ENCODE measurements around the gene RXFP1.

RXFP1 gene

DNA sequence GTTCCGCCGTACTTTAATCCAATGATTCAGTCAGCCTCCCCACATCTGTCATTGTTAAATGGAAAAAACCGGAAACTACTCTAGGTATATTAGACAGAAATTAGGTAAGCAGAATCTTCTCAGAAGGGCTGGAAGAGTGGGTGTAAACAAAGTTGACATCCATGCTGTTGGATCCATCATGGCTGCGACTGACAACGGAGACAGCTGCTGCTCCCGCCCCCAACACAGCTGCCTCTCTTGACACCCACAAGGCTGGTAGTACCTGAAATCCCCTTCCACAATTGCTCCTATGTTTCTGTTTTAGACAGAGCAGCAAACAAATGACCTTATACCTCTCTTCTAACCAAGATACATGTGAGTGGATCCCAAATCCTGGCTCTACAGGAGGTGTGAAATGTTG lies 66.6 kb downstream of the RXFP1 start:
- H2AK5ac ChIP-seq (ENCODE audit: low read length): no peak overlapping the region

DNA sequence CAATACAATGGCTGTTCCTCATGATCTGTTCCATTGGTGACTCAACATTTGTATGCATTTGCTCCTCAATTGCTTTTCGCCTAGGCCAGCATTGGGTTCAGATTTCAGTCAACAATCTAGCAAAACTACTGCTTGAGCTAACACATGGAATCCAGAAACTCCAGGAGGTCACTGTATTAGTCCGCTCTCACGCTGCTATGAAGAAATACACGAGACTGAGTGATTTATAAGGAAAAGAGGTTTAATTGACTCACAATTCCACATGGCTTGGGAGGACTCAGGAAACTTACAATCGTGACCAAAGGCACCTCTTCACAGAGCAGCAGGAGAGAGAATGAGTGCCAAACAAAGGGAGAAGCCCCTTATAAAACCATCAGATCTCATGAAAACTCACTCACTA lies 67.1 kb downstream of the RXFP1 start:
- Histone ChIP-seq H2AFZ (ENCODE audit: insufficient read depth, low read length, poor library complexity) (no peak overlapping the region), H2AK5ac (ENCODE audit: low read length) (no peak overlapping the region), H3K9me3 (ENCODE audit: insufficient read depth, low read depth, low read length) (no peaks in the 10 kb centered on the region), H3K4me3 (ENCODE audit: low read depth, low read length) (no peak overlapping the region), H3K4ac (ENCODE audit: low read depth, low read length) (no peak overlapping the region), H3K27me3 (ENCODE audit: insufficient read depth, low read length) (no peaks in the 10 kb centered on the region), H3K79me1 (ENCODE audit: low read length) (no peaks in the 10 kb centered on the region), H3K9ac (ENCODE audit: low read length) (no peak overlapping the region), H4K8ac (ENCODE audit: low read depth, low read length) (no peak overlapping the region), H3K14ac (ENCODE audit: low read length) (no peak overlapping the region), H4K91ac (ENCODE audit: low read depth, low read length) (no peak overlapping the region), H2BK120ac (ENCODE audit: insufficient read depth, low read length, poor library complexity) (no peak overlapping the region), H3K18ac (ENCODE audit: low read length) (no peak overlapping the region), H3K36me3 (ENCODE audit: control insufficient read depth in 1 of 2, insufficient read depth in 2 of 2, low read length in 2 of 2) (no peaks in the 10 kb centered on the region), H4K12ac (ENCODE audit: low read depth, low read length) (no peak overlapping the region), H3K4me1 (ENCODE audit: control insufficient read depth in 1 of 2, insufficient read depth in 2 of 2, low read length in 2 of 2) (no peaks in the 10 kb centered on the region), H2BK12ac (ENCODE audit: low read length) (no peak overlapping the region), H3K23ac (ENCODE audit: low read length) (no peak overlapping the region), H3K27ac (ENCODE audit: low read depth, low read length) (no peak overlapping the region), H2BK5ac (ENCODE audit: low read depth, low read length, poor library complexity) (no peak overlapping the region), H3K4me2 (ENCODE audit: low read length) (no peak overlapping the region), H3K79me2 (ENCODE audit: control insufficient read depth, insufficient read depth, low read length, poor library complexity) (no peaks in the 10 kb centered on the region)
- no CpG with 5 or more reads among the region's 5 CpGs for WGBS (ENCODE audit: extremely low coverage, insufficient coverage, insufficient read length)
- no peak for DNase-seq

More for the DNA sequence above, 66.6 kb downstream of the RXFP1 start:
- no peak overlapping the region for H4K91ac ChIP-seq (ENCODE audit: low read depth, low read length)
- H3K23ac ChIP-seq (ENCODE audit: low read length): no peak overlapping the region
- no peaks in the 10 kb centered on the region for H3K36me3 ChIP-seq (ENCODE audit: control insufficient read depth in 1 of 2, insufficient read depth in 2 of 2, low read length in 2 of 2)
- H3K79me2 ChIP-seq (ENCODE audit: control insufficient read depth, insufficient read depth, low read length, poor library complexity): no peaks in the 10 kb centered on the region
- H3K27ac ChIP-seq (ENCODE audit: low read depth, low read length): no peak overlapping the region
- no peak overlapping the region for H3K4me2 ChIP-seq (ENCODE audit: low read length)
- WGBS (ENCODE audit: extremely low coverage, insufficient coverage, insufficient read length): no CpG with 5 or more reads among the region's 6 CpGs
- H4K12ac ChIP-seq (ENCODE audit: low read depth, low read length): no peak overlapping the region
- no peak overlapping the region for H2BK12ac ChIP-seq (ENCODE audit: low read length)
- no peaks in the 10 kb centered on the region for H3K79me1 ChIP-seq (ENCODE audit: low read length)
- H3K18ac ChIP-seq (ENCODE audit: low read length): no peak overlapping the region
- no peak for DNase-seq
- H2BK5ac ChIP-seq (ENCODE audit: low read depth, low read length, poor library complexity): no peak overlapping the region
- H3K4me3 ChIP-seq (ENCODE audit: low read depth, low read length): no peak overlapping the region
- no peak overlapping the region for H3K14ac ChIP-seq (ENCODE audit: low read length)
- no peaks in the 10 kb centered on the region for H3K27me3 ChIP-seq (ENCODE audit: insufficient read depth, low read length)
- H3K4ac ChIP-seq (ENCODE audit: low read depth, low read length): no peak overlapping the region
- H4K8ac ChIP-seq (ENCODE audit: low read depth, low read length): no peak overlapping the region
- H2BK120ac ChIP-seq (ENCODE audit: insufficient read depth, low read length, poor library complexity): no peak overlapping the region
- H3K9me3 ChIP-seq (ENCODE audit: insufficient read depth, low read depth, low read length): no peaks in the 10 kb centered on the region
- no peak overlapping the region for H3K9ac ChIP-seq (ENCODE audit: low read length)
- H3K4me1 ChIP-seq (ENCODE audit: control insufficient read depth in 1 of 2, insufficient read depth in 2 of 2, low read length in 2 of 2): no peaks in the 10 kb centered on the region
- no peak overlapping the region for H2AFZ ChIP-seq (ENCODE audit: insufficient read depth, low read length, poor library complexity)

GRCh38 chr4:158590306-158590705 lies 68.6 kb downstream of the RXFP1 start:
- Histone ChIP-seq H2BK12ac (ENCODE audit: low read length) (no peak overlapping the region), H2AK5ac (ENCODE audit: low read length) (no peak overlapping the region), H4K91ac (ENCODE audit: low read depth, low read length) (no peak overlapping the region), H3K9ac (ENCODE audit: low read length) (no peak overlapping the region), H3K18ac (ENCODE audit: low read length) (no peak overlapping the region), H3K4ac (ENCODE audit: low read depth, low read length) (no peak overlapping the region), H3K4me2 (ENCODE audit: low read length) (no peak overlapping the region), H2AFZ (ENCODE audit: insufficient read depth, low read length, poor library complexity) (no peak overlapping the region), H3K27ac (ENCODE audit: low read depth, low read length) (no peak overlapping the region), H3K4me3 (ENCODE audit: low read depth, low read length) (no peak overlapping the region), H3K36me3 (ENCODE audit: control insufficient read depth in 1 of 2, insufficient read depth in 2 of 2, low read length in 2 of 2) (no peaks in the 10 kb centered on the region), H3K27me3 (ENCODE audit: insufficient read depth, low read length) (no peaks in the 10 kb centered on the region), H2BK5ac (ENCODE audit: low read depth, low read length, poor library complexity) (no peak overlapping the region), H3K14ac (ENCODE audit: low read length) (no peak overlapping the region), H4K12ac (ENCODE audit: low read depth, low read length) (no peak overlapping the region), H3K23ac (ENCODE audit: low read length) (no peak overlapping the region), H4K8ac (ENCODE audit: low read depth, low read length) (no peak overlapping the region), H3K79me2 (ENCODE audit: control insufficient read depth, insufficient read depth, low read length, poor library complexity) (no peaks in the 10 kb centered on the region), H3K9me3 (ENCODE audit: insufficient read depth, low read depth, low read length) (no peaks in the 10 kb centered on the region), H3K4me1 (ENCODE audit: control insufficient read depth in 1 of 2, insufficient read depth in 2 of 2, low read length in 2 of 2) (no peaks in the 10 kb centered on the region), H2BK120ac (ENCODE audit: insufficient read depth, low read length, poor library complexity) (no peak overlapping the region), H3K79me1 (ENCODE audit: low read length) (no peaks in the 10 kb centered on the region)
- no peak for DNase-seq
- WGBS (ENCODE audit: extremely low coverage, insufficient coverage, insufficient read length): no CpG with 5 or more reads among the region's 4 CpGs

- Histone ChIP-seq H3K23ac (ENCODE audit: low read length) (no peak overlapping the region), H2BK12ac (ENCODE audit: low read length) (no peak overlapping the region), H3K4me1 (ENCODE audit: control insufficient read depth in 1 of 2, insufficient read depth in 2 of 2, low read length in 2 of 2) (no peaks in the 10 kb centered on the region), H3K4me3 (ENCODE audit: low read depth, low read length) (no peak overlapping the region), H3K4me2 (ENCODE audit: low read length) (no peak overlapping the region), H2AK5ac (ENCODE audit: low read length) (no peak overlapping the region), H3K79me2 (ENCODE audit: control insufficient read depth, insufficient read depth, low read length, poor library complexity) (no peaks in the 10 kb centered on the region), H4K91ac (ENCODE audit: low read depth, low read length) (no peak overlapping the region), H3K9ac (ENCODE audit: low read length) (no peak overlapping the region), H3K9me3 (ENCODE audit: insufficient read depth, low read depth, low read length) (no peaks in the 10 kb centered on the region), H4K8ac (ENCODE audit: low read depth, low read length) (no peak overlapping the region), H3K18ac (ENCODE audit: low read length) (no peak overlapping the region), H2AFZ (ENCODE audit: insufficient read depth, low read length, poor library complexity) (no peak overlapping the region), H3K36me3 (ENCODE audit: control insufficient read depth in 1 of 2, insufficient read depth in 2 of 2, low read length in 2 of 2) (no peaks in the 10 kb centered on the region), H2BK5ac (ENCODE audit: low read depth, low read length, poor library complexity) (no peak overlapping the region), H2BK120ac (ENCODE audit: insufficient read depth, low read length, poor library complexity) (no peak overlapping the region), H3K27ac (ENCODE audit: low read depth, low read length) (no peak overlapping the region), H3K27me3 (ENCODE audit: insufficient read depth, low read length) (no peaks in the 10 kb centered on the region), H4K12ac (ENCODE audit: low read depth, low read length) (no peak overlapping the region), H3K14ac (ENCODE audit: low read length) (no peak overlapping the region), H3K4ac (ENCODE audit: low read depth, low read length) (no peak overlapping the region), H3K79me1 (ENCODE audit: low read length) (no peaks in the 10 kb centered on the region)
- no CpG with 5 or more reads among the region's 3 CpGs for WGBS (ENCODE audit: extremely low coverage, insufficient coverage, insufficient read length)
- DNase-seq: no peak
Measured at GRCh38 chr4:158590824-158591223, 69.1 kb downstream of the RXFP1 start.

All from trophoblast cell (in vitro differentiated cells and primary cell).